ENCODE data around the gene PLA2G4E.

GRCh38 chr15:41965441-41966413 lies 55.1 kb downstream of the PLA2G4E start:
- TF ChIP-seq CTCF (optimal IDR thresholded peaks at IDR 0.05 in 1 of 3, IDR thresholded peaks at IDR 0.05 in 1 of 3, conservative IDR thresholded peaks at IDR 0.05 in 1 of 3; ENCODE audit: extremely low read depth in 1 of 3, insufficient read depth in 2 of 3, low read length in 3 of 3) (no peak), EZH2 (IDR thresholded peaks at IDR 0.05; ENCODE audit: low read length) (no peak)

Measured in keratinocyte (primary cell).